ENCODE data around the gene GRID1.

- TF ChIP-seq CTCF (IDR thresholded peaks at IDR 0.05; ENCODE audit: low read length) (no peak), EZH2phosphoT487 (IDR thresholded peaks at IDR 0.05; ENCODE audit: low read length) (no peak)
Measured at GRCh38 chr10:85602713-85603112, 763.9 kb downstream of the GRID1 start.
